ENCODE measurements around the gene SLC8B1. TPM values are rescaled to one million over a fixed set of nuclear protein-coding genes. Genes with fewer than 3 reads are reported as not detected.

The SLC8B1 gene
- total RNA-seq, 1 experiment from 2014 or later, result 13.0 TPM

DNA sequence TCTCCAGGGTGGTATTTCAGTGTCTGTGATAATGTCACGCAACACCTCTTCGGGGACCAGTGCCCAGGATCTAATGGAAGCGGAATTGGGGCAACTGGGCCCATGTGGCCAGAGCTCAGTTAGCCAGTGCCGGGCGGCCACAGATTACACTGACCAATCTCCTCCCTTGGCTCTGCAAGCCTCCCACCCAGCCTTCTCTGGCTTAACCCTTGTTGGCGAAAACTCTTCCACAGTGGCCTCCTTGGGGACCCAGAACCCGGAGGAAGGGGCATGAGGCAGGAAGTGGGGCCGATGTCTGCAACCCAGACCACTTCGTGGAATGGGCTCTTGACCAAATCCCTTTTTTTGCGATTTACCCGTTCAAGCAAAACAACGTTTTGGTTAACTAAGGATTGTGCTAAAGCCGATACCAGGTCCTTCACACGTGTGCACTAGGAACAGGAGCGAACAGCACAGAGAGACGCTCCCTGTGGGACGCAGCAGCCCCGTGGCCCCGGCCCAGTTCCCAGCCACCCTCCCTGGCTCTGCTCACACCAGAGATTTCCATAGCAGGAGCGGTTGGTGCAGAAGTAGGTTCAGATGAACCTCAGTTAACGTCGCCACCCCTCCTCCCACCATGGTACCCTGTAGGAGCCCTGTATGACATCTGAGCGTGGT lies 38.2 kb downstream of the SLC8B1 start:
- TSS peak; percentile 23 for BruUV-seq (replicated peaks)
- no peaks in the 10 kb centered on the region for H3K9me3 Mint-ChIP-seq (ENCODE audit: unreplicated experiment)
- no peak overlapping the region for H3K4me3 Mint-ChIP-seq (ENCODE audit: unreplicated experiment)
- CTCF ChIA-PET, result no interaction called here
- H3K27ac Mint-ChIP-seq (ENCODE audit: unreplicated experiment), result no peak overlapping the region
- no peaks in the 10 kb centered on the region for H3K27me3 ChIP-seq (replicated peaks; ENCODE audit: control insufficient read depth, insufficient read depth, low read length)
- peaks cover 21% of the 10 kb centered on the region for H3K4me1 ChIP-seq
- H3K36me3 ChIP-seq (ENCODE audit: control insufficient read depth, insufficient read depth, low read length), result peaks cover 3% of the 10 kb centered on the region
- TF ChIP-seq, protein P1, sequence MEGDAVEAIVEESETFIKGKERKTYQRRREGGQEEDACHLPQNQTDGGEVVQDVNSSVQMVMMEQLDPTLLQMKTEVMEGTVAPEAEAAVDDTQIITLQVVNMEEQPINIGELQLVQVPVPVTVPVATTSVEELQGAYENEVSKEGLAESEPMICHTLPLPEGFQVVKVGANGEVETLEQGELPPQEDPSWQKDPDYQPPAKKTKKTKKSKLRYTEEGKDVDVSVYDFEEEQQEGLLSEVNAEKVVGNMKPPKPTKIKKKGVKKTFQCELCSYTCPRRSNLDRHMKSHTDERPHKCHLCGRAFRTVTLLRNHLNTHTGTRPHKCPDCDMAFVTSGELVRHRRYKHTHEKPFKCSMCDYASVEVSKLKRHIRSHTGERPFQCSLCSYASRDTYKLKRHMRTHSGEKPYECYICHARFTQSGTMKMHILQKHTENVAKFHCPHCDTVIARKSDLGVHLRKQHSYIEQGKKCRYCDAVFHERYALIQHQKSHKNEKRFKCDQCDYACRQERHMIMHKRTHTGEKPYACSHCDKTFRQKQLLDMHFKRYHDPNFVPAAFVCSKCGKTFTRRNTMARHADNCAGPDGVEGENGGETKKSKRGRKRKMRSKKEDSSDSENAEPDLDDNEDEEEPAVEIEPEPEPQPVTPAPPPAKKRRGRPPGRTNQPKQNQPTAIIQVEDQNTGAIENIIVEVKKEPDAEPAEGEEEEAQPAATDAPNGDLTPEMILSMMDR (IDR thresholded peaks at IDR 0.05; ENCODE audit: insufficient read depth in 1 of 2, low read depth in 1 of 2, low read length in 1 of 2, severe bottlenecking in 1 of 2, unreplicated experiment in 1 of 2), result no peak
- POLR2A ChIA-PET, result no interaction called here
- no peak for DNase-seq
- no peak overlapping the region for H3K4me3 ChIP-seq (ENCODE audit: low read depth, low read length)
- H3K4me1 Mint-ChIP-seq (ENCODE audit: low read depth, unreplicated experiment), result peaks cover 8% of the 10 kb centered on the region
- intact Hi-C loops (cut with micrococcal nuclease; ENCODE audit: unreplicated experiment), result no loop called here
- H3K9me3 ChIP-seq, result no peaks in the 10 kb centered on the region
- H3K27me3 Mint-ChIP-seq (ENCODE audit: insufficient read depth, unreplicated experiment), result no peaks in the 10 kb centered on the region
- peaks cover 23% of the 10 kb centered on the region for H3K36me3 Mint-ChIP-seq (ENCODE audit: insufficient read depth, unreplicated experiment)

DNA sequence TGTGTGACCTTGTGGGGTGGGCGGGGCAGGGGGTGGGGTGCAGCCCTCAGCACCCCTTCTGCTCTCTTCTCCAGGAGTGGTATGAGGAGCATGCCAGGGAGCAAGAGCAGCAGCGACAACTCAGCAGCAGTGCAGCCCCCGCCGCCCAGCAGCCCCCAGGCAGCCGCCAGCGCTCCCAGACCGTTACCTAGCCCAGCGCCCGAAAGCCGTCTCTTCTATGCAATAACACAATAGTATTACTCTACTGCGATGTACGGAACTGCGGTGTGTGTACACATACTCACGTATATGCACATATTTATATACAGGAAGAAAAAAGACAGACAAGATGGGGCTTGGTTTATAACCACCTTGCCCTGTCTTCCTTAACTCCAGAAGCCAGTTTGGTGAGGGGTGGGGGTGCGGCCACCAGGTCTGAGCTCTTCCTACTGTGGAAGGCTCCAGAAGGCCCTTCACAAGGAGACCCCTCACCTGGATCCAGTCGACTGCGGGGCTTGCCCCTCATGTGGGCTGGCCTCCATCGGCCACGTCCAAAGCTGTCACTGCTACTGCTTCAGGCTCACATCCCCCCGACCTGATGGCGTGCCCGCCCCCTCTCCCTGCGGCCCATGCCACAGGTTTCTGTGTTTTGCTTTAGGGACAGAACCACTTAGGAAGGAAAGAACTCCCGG lies 38.9 kb downstream of the SLC8B1 start:
- ChIA-PET POLR2A (no interaction called here), CTCF (no interaction called here)
- Mint-ChIP-seq H3K4me1 (ENCODE audit: low read depth, unreplicated experiment) (peaks cover 8% of the 10 kb centered on the region), H3K9me3 (ENCODE audit: unreplicated experiment) (no peaks in the 10 kb centered on the region), H3K4me3 (ENCODE audit: unreplicated experiment) (no peak overlapping the region), H3K27ac (ENCODE audit: unreplicated experiment) (no peak overlapping the region), H3K36me3 (ENCODE audit: insufficient read depth, unreplicated experiment) (peaks cover 28% of the 10 kb centered on the region), H3K27me3 (ENCODE audit: insufficient read depth, unreplicated experiment) (no peaks in the 10 kb centered on the region)
- Histone ChIP-seq H3K36me3 (ENCODE audit: control insufficient read depth, insufficient read depth, low read length) (peaks cover 3% of the 10 kb centered on the region), H3K4me1 (peaks cover 21% of the 10 kb centered on the region), H3K4me3 (ENCODE audit: low read depth, low read length) (no peak overlapping the region), H3K27me3 (replicated peaks; ENCODE audit: control insufficient read depth, insufficient read depth, low read length) (no peaks in the 10 kb centered on the region), H3K9me3 (no peaks in the 10 kb centered on the region)
- TF ChIP-seq, protein P1 (IDR thresholded peaks at IDR 0.05; ENCODE audit: insufficient read depth in 1 of 2, low read depth in 1 of 2, low read length in 1 of 2, severe bottlenecking in 1 of 2, unreplicated experiment in 1 of 2), result no peak
- intact Hi-C loops (cut with micrococcal nuclease; ENCODE audit: unreplicated experiment), result no loop called here
- BruUV-seq (replicated peaks), result no TSS peak
- DNase-seq, result no peak

DNA sequence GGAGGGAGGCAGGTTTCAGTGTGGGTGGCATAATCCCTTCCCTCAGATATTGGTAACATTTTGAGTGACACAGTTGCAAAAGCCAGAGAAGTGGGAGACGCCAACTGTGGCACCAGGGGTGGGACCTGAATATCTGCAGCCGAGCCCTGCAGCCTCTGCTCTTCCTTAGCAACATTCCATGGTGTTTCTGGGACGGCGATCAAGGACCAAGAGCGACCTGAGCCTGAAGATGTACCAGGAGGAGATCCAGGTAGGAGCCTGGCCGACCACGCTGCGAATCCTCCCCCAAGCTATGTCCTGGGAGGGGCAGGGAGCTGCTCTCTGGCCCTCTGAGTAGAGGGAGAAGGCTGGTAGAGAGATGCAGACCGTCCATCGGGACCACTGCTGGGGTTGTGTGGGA lies 41.8 kb downstream of the SLC8B1 start:
- Histone ChIP-seq H3K4me3 (ENCODE audit: low read depth, low read length) (no peak overlapping the region), H3K27me3 (replicated peaks; ENCODE audit: control insufficient read depth, insufficient read depth, low read length) (no peaks in the 10 kb centered on the region), H3K9me3 (no peaks in the 10 kb centered on the region), H3K36me3 (ENCODE audit: control insufficient read depth, insufficient read depth, low read length) (peaks cover 3% of the 10 kb centered on the region), H3K4me1 (no peaks in the 10 kb centered on the region)
- Mint-ChIP-seq H3K27me3 (ENCODE audit: insufficient read depth, unreplicated experiment) (no peaks in the 10 kb centered on the region), H3K4me3 (ENCODE audit: unreplicated experiment) (no peak overlapping the region), H3K36me3 (ENCODE audit: insufficient read depth, unreplicated experiment) (peaks cover 31% of the 10 kb centered on the region), H3K27ac (ENCODE audit: unreplicated experiment) (no peak overlapping the region), H3K9me3 (ENCODE audit: unreplicated experiment) (no peaks in the 10 kb centered on the region), H3K4me1 (ENCODE audit: low read depth, unreplicated experiment) (no peaks in the 10 kb centered on the region)
- DNase-seq, result no peak
- intact Hi-C loops (cut with micrococcal nuclease; ENCODE audit: unreplicated experiment), result no loop called here
- no TSS peak for BruUV-seq (replicated peaks)
- POLR2A ChIA-PET, result no interaction called here
- CTCF ChIA-PET, result no interaction called here
- TF ChIP-seq, protein P1 (IDR thresholded peaks at IDR 0.05; ENCODE audit: insufficient read depth in 1 of 2, low read depth in 1 of 2, low read length in 1 of 2, severe bottlenecking in 1 of 2, unreplicated experiment in 1 of 2), result no peak
